Activated CD4-positive, alpha-beta T cell treated with anti-CD3 and anti-CD28 coated beads, Interleukin-10, Interleukin-2, amounts not matched to agents 100 ng/mL and 50 ng/mL, durations not matched to agents 16 hours and 8 hours (primary cell): ENCODE measurements around the gene MANF.

Experiments
- DNase-seq: peaks from one replicate; pipeline ENCODE4 v3.0.0-alpha.2; 2020

The MANF gene

GRCh38 chr3:51390246-51391074, 5.4 kb downstream of the MANF start:
- no peak for DNase-seq

- peak; percentile 99 for DNase-seq
These were observed 6.0 kb downstream of the MANF start, which contains the start of gene RBM15B for GRCh38 chr3:51391075-51391565. TSS of gene RBM15B (plus strand) at chr3:51391285. CDS start at chr3:51391400, 115 bp downstream.

- DNase-seq, result peak; percentile 59
These were observed 6.7 kb downstream of the MANF start for GRCh38 chr3:51391566-51392354.

- no peak for DNase-seq
These were observed 7.5 kb downstream of the MANF start for GRCh38 chr3:51392355-51393133.

GRCh38 chr3:51393134-51393495, 8.0 kb downstream of the MANF start:
- DNase-seq, result no peak

GRCh38 chr3:51393564-51393963, 8.5 kb downstream of the MANF start:
- DNase-seq, result no peak

- DNase-seq, result no peak
These were observed 9.4 kb downstream of the MANF start for GRCh38 chr3:51394541-51394940.

- no peak for DNase-seq
These were observed 10.6 kb downstream of the MANF start for GRCh38 chr3:51395493-51396213.

GRCh38 chr3:51396401-51396800, 11.3 kb downstream of the MANF start:
- DNase-seq, result no peak

- no peak for DNase-seq
These were observed 12.3 kb downstream of the MANF start for GRCh38 chr3:51397392-51397791.

GRCh38 chr3:51398595-51399310, 13.7 kb downstream of the MANF start:
- no peak for DNase-seq

GRCh38 chr3:51400166-51400565, 15.1 kb downstream of the MANF start:
- DNase-seq, result no peak

GRCh38 chr3:51401735-51402134, 16.6 kb downstream of the MANF start:
- DNase-seq, result no peak

GRCh38 chr3:51403675-51404074, 18.6 kb downstream of the MANF start:
- DNase-seq, result no peak

- DNase-seq, result no peak
These were observed 22.9 kb downstream of the MANF start for GRCh38 chr3:51408021-51408420.

- no peak for DNase-seq
These were observed 23.7 kb downstream of the MANF start for GRCh38 chr3:51408813-51409212.

GRCh38 chr3:51422211-51422610, 37.1 kb downstream of the MANF start:
- no peak for DNase-seq

- no peak for DNase-seq
These were observed 41.8 kb downstream of the MANF start for GRCh38 chr3:51426921-51427320.

- no peak for DNase-seq
These were observed 44.0 kb downstream of the MANF start for GRCh38 chr3:51429138-51429537.

GRCh38 chr3:51434110-51434509, 49.0 kb downstream of the MANF start:
- no peak for DNase-seq

GRCh38 chr3:51434746-51435327, 49.7 kb downstream of the MANF start:
- DNase-seq, result peak; percentile 66
